ENCODE data around the gene PDYN.

GRCh38 chr20:1941226-1941625 is 52.6 kb downstream of the PDYN start:
- TF ChIP-seq POLR2A (IDR thresholded peaks at IDR 0.05; ENCODE audit: low read length): no peak
- no peak for TF ChIP-seq GATA1 (IDR thresholded peaks at IDR 0.05; ENCODE audit: low read depth, low read length)
